Measurements from ENCODE around the gene FOSL1.
A peak's percentile ranks its signal among the peaks of the same experiment; 100 is the strongest.

Gene FOSL1

DNA sequence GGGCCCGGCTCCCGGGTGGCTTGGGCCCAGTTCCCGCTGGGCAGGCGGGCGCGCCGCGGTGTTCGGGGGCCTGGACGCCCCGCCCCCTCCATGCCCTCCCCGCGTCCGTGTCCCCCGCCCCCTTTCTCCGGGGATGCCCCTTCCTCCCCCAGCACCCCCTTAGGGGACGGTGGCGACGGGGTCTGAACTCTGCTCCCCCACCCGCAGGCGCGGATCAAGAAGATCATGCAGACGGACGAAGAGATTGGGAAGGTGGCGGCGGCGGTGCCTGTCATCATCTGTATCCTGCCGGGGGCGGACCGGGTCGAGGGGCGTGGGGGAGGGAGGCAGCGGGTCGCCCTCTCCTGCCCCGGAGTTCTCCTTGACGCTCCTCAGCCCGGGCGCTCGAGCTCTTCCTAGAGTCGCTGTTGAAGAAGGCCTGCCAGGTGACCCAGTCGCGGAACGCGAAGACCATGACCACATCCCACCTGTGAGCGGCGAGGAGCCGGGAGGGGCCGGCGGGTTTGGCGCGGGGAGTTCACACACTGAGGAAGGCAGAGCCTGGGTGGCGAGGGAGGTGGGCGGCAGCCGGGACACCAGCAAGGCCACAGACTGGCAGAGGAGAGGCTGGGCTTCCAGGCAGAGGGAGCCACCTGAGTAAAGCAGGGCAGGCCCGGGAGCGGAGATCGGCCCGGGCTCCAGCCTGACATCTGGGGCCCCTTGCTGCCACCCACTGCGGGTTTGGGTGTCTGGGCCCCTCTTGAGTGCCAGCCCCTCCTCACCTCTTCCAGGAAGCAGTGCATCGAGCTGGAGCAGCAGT is 19.6 kb upstream of the FOSL1 start:
- peak; percentile 49 for DNase-seq (ENCODE audit: low read depth)

DNA sequence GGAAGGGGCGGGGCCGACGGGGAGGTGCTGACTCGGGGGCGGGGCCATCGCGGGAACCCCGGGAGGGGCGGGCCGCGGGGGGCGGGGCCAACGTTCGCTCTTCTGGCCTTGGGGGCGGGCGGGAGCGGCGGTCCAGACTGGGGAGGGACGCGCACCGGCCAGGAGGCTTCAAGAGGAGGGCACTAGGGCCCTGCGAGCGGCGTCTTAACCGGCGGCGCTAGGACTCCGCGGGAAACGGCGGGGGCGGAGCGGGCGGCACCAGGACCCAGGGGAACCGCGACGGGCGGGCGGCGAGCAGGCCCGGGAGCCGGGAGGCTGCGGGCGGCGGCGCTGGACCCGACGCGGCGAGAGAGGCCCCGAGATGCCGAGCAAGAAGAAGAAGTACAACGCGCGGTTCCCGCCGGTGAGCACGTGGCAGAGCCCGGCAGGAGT is 19.0 kb upstream of the FOSL1 start, which contains the start of gene DRAP1:
Gene DRAP1, plus strand, starts transcription at position 286 of the 432 bp plus-strand sequence. Its CDS starts 76 bp downstream, at position 362.
- DNase-seq (ENCODE audit: low read depth) = peak; percentile 100

DNA sequence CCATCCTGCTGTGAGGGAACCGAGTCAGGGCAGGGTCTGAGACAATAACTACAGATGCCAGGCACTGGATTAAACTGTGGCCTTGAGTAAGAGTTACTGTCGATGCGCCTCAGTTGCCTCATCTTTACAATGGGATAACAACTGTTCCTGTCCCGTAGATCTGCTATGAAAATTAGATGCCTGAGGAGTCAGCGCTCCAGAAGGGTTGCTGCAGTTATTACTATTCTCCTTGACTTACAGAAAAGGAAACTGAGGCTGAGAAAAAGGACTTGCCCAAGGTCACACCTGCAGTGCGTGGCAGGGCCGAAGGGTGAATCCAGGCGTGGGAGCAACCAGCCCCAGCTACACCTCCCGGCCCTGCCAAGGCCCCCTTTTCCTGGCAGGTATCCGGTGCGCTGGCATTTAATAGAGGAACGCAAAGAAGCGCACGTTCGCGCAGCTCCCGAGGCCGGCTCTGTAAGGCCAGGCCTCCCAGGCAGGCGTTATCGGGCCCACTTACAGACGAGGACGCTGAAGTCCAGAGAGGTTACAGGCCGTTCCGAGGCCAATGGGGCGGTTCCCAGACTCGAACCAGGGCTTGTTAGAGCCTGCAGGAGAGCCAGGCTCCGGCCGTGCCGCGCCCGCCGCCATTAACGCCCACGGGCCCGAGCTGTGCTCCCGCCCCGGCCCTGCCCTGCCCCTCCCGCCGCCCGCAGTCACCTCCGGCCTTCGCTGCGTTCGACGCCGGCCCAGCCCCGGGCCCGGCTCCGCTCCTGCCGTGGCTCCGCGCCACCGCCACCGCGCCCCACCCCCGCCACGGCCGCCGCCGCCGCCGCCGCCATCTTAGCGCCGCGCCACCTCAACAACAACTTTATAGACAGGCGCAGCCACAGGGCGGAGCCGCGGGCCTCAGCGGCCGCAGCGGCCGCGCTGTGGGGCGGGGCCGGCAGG is 18.3 kb upstream of the FOSL1 start, which contains the start of gene C11orf68:
Gene C11orf68, minus strand, starts transcription at position 852 of the 930 bp plus-strand sequence. Its CDS starts 31 bp downstream, at position 821.
- DNase-seq (ENCODE audit: low read depth) = no peak

DNA sequence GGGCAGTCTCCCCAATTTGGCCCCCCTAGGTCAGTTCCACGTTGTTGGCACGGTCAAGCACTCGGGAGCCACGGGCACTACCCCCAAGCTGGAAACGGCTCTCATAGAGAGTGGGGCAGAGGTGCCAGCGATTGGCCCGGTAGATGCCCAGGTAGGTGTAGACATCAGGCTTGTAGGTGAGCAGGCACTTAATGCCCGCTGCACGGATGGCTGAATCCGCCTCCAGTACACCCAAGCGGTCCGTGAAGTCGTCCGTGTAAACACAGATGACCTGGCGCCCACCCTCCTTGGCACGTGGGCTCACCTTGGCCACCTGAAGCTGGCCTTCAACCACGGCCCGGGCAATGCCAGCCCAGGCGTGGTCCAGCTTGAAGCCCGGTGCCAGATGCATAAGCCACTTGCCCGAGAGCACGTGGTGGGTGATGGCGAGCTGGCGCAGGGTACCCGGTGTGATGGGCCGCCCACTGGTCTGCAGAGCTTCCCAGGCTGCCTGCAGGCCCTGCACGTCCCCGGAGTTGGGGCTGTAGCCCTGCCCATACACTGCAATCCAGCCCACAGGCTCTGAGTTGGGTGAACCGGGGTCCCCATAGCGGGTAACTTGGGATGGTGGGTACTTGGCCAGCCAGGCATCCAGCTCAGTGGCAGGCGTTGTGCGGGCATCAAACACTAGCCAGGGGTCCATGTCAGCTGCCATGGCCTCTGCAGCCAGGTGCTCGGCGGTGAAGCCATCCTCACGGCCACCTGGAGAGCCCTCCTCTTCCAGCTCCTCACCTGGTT is 17.4 kb upstream of the FOSL1 start:
- no peak for DNase-seq (ENCODE audit: low read depth)

DNA sequence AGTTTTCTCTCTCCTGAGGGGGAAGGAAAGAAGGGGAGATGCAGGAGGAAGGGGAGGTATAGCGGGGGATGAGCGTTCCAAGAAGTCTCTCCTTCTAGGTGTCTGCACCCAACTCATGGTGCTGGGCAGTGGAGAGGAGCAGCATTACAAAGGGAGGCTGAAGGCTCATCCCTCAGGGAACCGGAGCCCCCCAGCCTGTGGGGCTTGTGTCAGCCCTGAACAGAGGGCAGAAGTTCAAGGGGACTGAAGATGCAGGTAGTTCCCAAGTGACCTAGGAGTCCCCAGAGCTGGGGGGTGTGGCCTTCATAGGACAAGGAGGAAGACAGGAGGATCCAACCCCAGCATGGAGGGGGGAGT is 16.9 kb upstream of the FOSL1 start:
- no peak for DNase-seq (ENCODE audit: low read depth)

DNA sequence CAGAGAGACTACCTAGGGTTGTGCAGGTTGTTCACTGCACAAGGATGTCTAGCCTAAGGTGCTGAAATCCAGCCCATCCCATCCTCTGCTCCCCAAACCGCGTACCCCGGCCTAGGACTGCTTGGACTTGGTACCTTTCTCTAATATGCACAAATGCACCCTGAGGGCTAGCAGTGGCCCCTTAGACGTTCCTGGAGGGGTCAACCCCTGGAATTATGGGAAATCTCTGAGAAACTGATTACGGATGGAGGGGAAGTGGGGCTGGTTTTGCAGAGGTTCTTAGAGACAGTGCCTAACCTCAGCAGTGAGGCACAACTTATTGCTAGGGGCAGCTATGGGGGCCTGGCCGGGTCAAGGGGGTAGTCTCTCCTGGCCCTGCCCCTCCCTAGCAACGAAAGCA is 16.2 kb upstream of the FOSL1 start:
- no peak for DNase-seq (ENCODE audit: low read depth)

DNA sequence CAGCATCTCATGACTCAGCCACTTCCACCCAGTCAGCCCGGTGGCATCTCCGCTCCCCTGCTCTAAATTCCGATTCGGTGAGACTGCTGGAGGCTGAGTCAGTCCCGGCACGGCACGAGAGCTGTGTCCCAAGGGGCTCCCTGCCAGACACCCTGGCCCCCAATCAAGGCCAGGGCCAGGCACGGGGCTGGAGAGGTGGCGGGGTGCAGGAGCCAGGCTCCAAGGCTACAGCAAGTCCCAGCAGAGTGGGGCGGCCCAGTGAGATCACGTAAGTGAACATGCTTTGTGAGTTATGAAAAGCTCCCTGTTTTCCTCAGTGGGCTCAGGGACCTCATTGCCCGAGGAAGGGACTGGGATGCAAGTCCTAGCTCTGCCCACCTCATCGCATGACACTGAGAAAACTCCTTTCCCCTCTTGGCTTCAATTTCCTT is 15.6 kb upstream of the FOSL1 start:
- no peak for DNase-seq (ENCODE audit: low read depth)

DNA sequence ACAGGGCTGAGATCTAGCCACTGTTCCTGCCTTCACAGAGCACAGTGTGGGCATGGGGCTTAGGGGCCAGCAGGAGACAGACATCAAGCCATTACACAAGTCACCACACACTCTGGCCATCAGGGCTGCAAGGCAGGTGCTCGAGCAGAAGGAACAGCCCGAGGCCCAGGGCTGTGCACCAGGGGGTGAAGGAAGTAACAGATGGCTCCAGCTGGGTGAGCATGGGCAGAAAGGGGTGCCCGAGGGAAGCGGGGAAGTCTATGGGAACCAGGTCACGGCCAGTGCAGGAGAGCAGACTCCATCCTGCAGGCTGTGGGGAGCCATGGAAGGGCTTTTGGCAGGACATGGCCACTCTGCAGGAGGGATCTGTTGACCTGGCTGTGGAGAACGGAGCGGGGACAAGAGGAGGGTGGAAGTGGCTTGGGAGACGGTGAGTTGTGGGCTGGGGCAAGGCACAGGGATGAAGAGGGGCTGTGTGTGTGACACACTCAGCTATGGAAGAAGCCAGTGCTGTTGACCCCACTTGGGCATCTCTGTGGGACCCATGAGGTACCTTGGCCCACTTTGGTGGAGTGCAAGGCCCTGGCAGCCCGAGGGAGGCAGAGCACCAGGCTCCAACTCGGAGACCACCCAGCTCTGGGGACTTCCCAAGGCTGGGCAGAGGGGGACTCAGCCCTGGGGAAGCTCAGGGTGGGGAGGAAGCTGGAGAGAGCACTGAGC is 15.1 kb upstream of the FOSL1 start:
- DNase-seq (ENCODE audit: low read depth) = no peak

DNA sequence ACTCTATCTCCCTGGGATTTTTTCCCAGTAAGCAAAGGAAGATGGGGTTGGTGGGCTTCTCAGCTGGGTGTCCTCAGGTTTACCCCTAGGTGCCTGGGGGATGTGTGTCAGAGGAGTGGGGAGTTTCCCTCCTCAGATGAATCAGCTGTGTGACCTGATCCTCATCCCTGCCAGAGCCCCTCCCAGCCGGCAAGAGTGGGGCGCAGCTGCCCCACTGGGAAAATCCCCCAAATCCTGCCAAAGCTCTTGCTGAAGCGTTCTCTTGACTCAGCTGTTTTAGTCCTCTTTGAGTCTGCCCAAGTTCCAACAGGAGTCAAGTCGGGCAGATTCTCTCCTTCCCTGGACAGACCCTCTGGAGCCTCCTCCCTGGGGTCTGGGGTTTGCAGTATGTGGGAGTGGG is 12.7 kb upstream of the FOSL1 start:
- no peak for DNase-seq (ENCODE audit: low read depth)

DNA sequence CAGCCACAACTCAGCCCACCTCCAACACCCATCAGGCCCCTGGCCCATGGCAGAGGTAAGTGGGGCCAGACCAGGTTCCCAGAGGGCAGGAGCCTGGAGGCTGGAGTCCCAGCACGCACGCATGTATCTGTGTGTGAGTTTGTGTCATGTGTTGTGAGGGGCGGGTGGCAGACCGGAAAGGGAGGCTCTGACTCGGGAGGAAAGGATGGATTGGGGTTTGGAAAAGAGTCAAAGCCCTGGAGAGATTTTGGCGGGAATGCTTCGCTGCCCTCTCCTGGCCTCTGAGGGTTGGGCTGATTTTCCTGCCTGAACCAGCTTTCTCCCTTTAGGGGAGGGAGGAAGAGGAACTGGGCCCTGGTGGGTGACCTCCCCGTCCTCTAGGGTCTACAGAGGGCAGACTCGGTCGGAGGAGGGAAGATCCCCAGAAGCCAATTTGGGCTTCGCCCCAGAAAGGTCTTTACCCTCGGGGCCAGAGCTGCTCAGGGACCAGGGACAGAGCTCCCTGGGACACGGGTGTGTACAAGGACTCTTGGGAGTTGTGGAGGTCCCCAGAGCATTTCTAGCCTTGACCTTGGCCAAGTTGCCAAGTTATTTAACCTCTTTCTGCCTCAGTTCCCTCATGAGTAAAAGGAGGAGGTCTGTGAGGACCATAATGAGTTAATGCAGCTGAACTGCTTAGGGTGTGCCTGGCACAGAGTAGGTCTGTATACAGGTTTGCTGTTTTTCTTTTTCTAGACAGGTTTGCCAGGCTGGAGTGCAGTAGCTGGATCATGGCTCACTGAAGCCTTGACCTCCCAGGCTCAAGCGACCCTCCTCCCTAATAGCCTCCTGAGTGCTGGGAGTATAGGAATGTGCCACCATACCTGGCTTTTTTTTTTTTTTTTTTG is 11.7 kb upstream of the FOSL1 start:
- DNase-seq (ENCODE audit: low read depth) = no peak

DNA sequence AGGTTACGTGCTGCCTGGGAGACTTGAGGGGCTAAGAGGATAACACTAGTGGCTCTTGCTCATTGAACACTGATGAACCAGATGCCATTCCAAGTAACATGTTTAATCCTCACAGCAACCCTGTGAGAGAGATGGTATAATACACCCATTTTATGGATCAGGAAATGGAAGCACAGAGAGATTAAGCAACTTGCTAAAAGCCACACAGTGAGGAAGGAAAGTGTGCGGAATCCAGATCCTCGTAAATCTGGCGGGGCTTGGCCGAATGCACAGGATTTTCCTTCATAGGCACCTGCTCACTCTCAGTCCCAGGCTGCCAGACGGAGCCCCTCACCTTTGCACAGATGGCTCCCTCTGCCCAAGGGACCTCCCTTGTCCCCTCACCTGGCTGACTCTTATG is 7.7 kb upstream of the FOSL1 start:
- DNase-seq (ENCODE audit: low read depth) = no peak

DNA sequence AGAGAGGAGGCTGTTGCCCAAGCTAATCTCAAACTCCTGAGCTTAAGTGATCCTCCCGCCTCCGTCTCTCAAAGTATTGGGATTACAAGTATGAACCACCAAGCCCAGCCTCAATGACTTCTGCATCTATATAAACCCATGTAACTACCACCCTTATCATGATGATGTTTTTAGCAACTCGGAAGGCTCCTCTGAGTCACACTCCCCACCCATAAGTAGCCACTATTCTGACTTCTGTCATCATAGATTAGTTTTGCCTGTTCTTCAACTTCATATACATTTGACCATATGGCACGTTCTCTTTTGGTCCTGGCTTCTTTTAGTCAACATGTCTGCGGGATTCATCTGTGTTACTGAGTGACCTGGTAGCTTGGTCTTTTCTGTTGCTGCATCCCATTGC is 6.4 kb upstream of the FOSL1 start:
- DNase-seq (ENCODE audit: low read depth) = no peak

DNA sequence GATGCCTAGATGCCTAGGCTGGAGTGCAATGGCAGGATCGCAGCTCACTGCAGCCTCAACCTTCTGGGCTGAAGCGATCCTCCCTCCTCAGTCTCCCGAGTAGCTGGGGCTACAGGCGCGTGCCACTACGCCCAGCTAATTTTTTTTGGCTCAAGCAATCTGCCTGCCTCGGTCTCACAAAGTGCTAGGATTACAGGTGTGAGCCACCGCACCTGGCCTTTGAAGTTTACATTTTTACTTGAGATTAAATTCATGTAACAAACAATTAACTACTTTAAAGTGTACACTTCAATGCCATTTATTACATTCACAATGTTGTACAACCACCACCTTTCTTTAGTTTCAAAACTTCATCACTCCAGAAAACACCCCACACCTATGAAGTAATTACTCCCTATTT is 3.5 kb upstream of the FOSL1 start:
- no peak for DNase-seq (ENCODE audit: low read depth)

DNA sequence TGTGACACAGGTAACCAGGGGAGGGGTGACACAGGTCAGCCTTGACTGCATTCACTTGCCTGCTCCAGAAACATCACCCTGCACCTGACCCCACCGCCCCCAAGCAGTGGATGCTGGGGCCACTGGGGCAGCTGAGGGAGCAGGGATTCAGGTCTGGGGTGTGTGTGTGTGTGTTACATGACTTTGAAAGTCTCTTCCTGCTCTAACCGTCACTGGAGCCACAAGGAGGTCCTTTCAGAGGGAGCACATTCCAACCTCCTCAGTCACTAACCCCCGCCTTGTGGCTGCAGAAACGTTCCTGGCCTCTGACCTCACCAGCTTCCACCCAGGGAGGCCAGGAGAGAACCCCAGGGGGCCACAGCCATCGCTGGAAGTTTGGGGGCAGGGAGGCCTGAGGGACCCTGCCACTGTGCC is 2.9 kb upstream of the FOSL1 start:
- DNase-seq (ENCODE audit: low read depth) = no peak

DNA sequence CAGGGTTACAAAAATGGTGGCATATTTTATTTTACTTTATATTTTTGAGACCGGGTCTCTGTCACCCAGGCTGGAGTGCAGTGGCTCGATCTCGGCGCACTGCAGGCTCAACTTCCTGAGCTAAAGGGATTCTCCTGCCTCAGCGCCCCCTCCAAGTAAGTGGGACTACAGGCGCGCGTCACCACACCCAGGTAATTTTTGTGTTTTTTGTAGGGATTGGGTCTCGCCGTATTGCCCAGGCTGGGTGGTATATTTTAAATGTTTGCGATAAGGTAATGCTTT is 652 bp upstream of the FOSL1 start:
- no peak for DNase-seq (ENCODE audit: low read depth)

DNA sequence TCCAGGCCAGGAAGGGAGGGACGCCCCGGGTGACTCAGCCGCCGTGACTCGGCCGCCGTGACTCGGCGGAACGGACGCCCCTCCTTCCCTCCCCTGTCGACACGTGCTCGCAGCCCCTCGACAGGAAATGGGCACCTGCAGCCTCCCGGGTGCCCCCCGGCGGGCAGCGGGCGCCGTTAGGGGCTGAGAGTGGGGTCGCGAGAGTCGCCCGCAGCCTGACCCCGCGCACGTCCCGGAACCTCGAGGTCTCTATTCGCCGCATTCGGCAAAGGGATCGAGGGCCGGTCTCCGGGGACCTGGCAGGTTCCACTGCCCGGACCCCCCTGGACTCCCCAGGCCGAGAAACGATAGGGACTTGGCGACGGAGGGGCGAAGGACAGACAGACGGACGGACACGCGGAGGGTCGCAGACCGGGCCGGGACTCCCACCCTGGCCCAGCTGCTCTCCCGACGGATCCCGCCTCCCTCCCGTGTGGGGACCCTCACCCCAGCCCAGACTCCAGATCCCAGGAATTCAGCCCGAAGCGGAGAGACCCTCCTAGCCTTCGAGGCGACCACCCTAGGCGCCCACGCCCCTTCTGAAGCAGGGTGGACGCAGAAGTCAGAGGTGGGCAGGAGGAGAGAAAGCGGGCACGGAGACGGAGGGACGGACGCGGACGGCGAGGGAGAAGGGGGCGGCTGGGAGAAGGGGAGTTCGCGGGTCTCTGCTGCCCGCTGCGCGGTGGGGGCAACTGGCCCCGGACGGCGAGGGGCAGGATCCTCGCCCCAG is 648 bp downstream of the FOSL1 start:
- peak; percentile 38 for DNase-seq (ENCODE audit: low read depth)

DNA sequence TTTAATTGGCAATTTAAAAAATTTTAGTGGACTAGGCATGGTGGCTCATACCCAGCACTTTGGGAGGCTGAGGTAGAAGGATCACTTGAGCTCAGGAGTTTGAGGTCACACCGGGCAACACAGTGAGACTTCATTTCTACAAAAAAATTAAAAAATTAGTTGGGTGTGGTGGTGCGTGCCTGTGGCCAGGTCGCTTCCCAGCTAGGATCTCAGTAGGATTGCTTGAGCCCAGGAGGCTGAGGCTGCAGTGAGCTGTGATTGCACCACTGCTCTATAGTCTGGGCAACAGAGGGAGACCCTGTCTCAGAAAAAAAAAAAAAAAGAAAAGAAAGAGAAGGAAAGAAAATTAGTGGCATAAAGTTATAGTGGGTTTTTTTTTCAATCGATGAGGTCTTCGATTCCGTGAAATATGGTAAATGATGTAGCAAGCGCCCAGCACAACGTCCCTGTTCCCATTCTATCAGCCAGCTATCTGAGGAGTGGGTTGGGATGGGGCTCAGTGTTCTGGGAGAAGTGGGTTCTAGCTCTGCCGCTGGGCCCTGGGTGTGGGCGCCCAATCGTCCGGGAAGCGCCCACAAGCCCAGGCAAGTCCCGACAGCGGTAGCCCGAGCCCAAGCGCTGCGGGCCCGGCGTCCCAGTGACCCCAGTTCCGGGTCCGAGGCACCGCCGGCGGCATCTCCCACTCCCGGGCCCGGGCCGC is 1.4 kb downstream of the FOSL1 start:
- no peak for DNase-seq (ENCODE audit: low read depth)

DNA sequence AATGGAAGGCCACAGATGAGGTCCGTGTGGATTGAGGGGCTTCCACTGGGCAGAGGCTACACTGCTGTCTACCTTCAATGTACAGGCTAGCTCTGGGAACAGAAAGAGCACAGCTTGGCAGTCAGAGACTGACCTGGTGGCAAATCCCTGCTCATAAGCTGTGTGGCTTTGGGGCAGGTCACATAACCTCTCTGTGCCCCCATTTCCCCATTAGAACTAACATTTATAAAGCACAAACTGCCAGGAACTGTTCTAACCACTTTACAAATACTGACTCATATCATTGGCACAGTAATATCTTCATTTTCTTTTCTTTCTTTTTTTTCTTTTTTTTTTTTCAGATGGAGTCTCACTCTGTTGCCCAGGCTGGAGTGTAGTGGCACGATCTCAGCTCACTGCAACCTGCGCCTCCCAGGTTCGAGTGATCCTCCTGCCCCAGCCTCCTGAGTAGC is 3.1 kb downstream of the FOSL1 start:
- DNase-seq (ENCODE audit: low read depth) = no peak
